Calu3 (cell line): ENCODE measurements around the gene DMAC2L. TPM values are rescaled to one million over a fixed set of nuclear protein-coding genes. Genes with fewer than 3 reads are reported as not detected.

Source experiments
- BruUV-seq: library from RNA; stranded (reverse); fragments of 400-500 nt; replicated peaks from 2 replicates; lab custom pipeline; 2021; lab: Mats Ljungman, UMichigan
- CTCF ChIA-PET: fragments of 300-600 bp; sonication (Branson Sonifier 250); formaldehyde crosslinking; loops from one replicate; lab custom pipeline; 2022; ENCODE audit warnings: antibody characterized with exemption; lab: Charles Lee
- DNase-seq: peaks from one replicate; pipeline ENCODE4 v3.0.0; 2022
- H3K27ac Mint-ChIP-seq: one replicate; pipeline ENCODE4 v1.8.0; 2022; ENCODE audit warnings: mixed read lengths; ENCODE audit not compliant: unreplicated experiment
- H3K27me3 Mint-ChIP-seq: one replicate; pipeline ENCODE4 v1.8.0; 2022; ENCODE audit warnings: mixed read lengths; ENCODE audit not compliant: unreplicated experiment
- H3K36me3 Mint-ChIP-seq: one replicate; pipeline ENCODE4 v1.8.0; 2022; ENCODE audit warnings: mild to moderate bottlenecking, moderate library complexity, mixed read lengths; ENCODE audit not compliant: insufficient read depth, unreplicated experiment
- H3K4me1 Mint-ChIP-seq: one replicate; pipeline ENCODE4 v1.8.0; 2022; ENCODE audit warnings: mild to moderate bottlenecking, low read depth, mixed read lengths; ENCODE audit not compliant: unreplicated experiment
- H3K4me3 Mint-ChIP-seq: one replicate; pipeline ENCODE4 v1.8.0; 2022; ENCODE audit warnings: mild to moderate bottlenecking, low read depth, moderate library complexity, mixed read lengths; ENCODE audit not compliant: unreplicated experiment
- H3K9me3 Mint-ChIP-seq: one replicate; pipeline ENCODE4 v1.8.0; 2022; ENCODE audit warnings: low read depth, mixed read lengths; ENCODE audit not compliant: unreplicated experiment
- CTCF ChIP-seq: fragments of 200-600 bp; IDR thresholded peaks from one replicate; pipeline ENCODE4 v1.8.0; 2022; ENCODE audit warnings: antibody characterized with exemption; ENCODE audit not compliant: unreplicated experiment
- intact Hi-C: fragments of 100-400 bp; cut with micrococcal nuclease; formaldehyde crosslinking; loops from one replicate; pipeline ENCODE4 v1.10.0; 2022; ENCODE audit not compliant: unreplicated experiment
- total RNA-seq: library from RNA; stranded (reverse); gene quantifications from 2 replicates; pipeline ENCODE4 v1.2.3, GENCODE V29; 2022

Gene DMAC2L
- total RNA-seq, 1 experiment from 2014 or later: 21.2 TPM

GRCh38 chr14:50348933-50349332 is 36.8 kb downstream of the DMAC2L start:
- H3K4me3 Mint-ChIP-seq: no peak overlapping the region
- H3K36me3 Mint-ChIP-seq: no peaks in the 10 kb centered on the region
- intact Hi-C loops: no loop called here
- CTCF ChIA-PET: no interaction called here
- DNase-seq: no peak
- no TSS peak for BruUV-seq
- H3K27ac Mint-ChIP-seq: no peak overlapping the region
- H3K27me3 Mint-ChIP-seq: no peaks in the 10 kb centered on the region
- H3K9me3 Mint-ChIP-seq: no peaks in the 10 kb centered on the region
- no peak for TF ChIP-seq CTCF
- H3K4me1 Mint-ChIP-seq: peaks cover 14% of the 10 kb centered on the region

DNA sequence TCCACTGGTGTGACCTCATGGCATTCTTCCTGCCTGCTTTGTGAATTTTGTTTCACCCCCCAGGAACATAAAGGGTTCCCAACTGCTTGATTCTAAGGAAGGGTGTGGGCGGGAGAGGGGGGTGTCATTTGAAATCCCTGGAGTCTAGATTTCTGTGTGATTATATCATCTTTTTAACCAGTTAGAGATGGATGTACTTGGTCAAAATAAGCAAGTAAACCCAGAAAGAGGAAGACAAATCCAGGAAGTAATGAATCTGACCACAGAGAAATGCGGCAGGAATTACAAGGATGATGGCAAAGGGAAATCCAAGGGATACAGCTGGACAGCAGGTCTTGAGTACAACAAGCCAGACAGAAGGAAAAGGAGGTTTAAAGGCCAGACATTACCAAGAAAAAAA is 38.9 kb downstream of the DMAC2L start:
- peaks cover 22% of the 10 kb centered on the region for H3K4me1 Mint-ChIP-seq
- H3K9me3 Mint-ChIP-seq: no peaks in the 10 kb centered on the region
- no TSS peak for BruUV-seq
- CTCF ChIA-PET: no interaction called here
- no peak for DNase-seq
- no peak overlapping the region for H3K4me3 Mint-ChIP-seq
- H3K27ac Mint-ChIP-seq: no peak overlapping the region
- no peaks in the 10 kb centered on the region for H3K27me3 Mint-ChIP-seq
- no peak for TF ChIP-seq CTCF
- intact Hi-C loops: no loop called here
- H3K36me3 Mint-ChIP-seq: no peaks in the 10 kb centered on the region

- Mint-ChIP-seq H3K4me3 (no peak overlapping the region), H3K4me1 (peaks cover 13% of the 10 kb centered on the region), H3K27me3 (no peaks in the 10 kb centered on the region), H3K9me3 (no peaks in the 10 kb centered on the region), H3K27ac (no peak overlapping the region), H3K36me3 (no peaks in the 10 kb centered on the region)
- no TSS peak for BruUV-seq
- DNase-seq: no peak
- no peak for TF ChIP-seq CTCF
- intact Hi-C loops: no loop called here
- CTCF ChIA-PET: no interaction called here
Observed at GRCh38 chr14:50352584-50352983, 40.5 kb downstream of the DMAC2L start.

- peaks cover 8% of the 10 kb centered on the region for H3K4me1 Mint-ChIP-seq
- H3K36me3 Mint-ChIP-seq: no peaks in the 10 kb centered on the region
- no peak for DNase-seq
- intact Hi-C loops: no loop called here
- BruUV-seq: no TSS peak
- H3K27me3 Mint-ChIP-seq: no peaks in the 10 kb centered on the region
- TF ChIP-seq CTCF: no peak
- H3K9me3 Mint-ChIP-seq: no peaks in the 10 kb centered on the region
- H3K27ac Mint-ChIP-seq: no peak overlapping the region
- H3K4me3 Mint-ChIP-seq: no peak overlapping the region
- CTCF ChIA-PET: no interaction called here
Observed at GRCh38 chr14:50353126-50353525, 41.0 kb downstream of the DMAC2L start.

GRCh38 chr14:50354527-50354926 is 42.4 kb downstream of the DMAC2L start:
- Mint-ChIP-seq H3K4me3 (no peak overlapping the region), H3K36me3 (no peaks in the 10 kb centered on the region), H3K9me3 (no peaks in the 10 kb centered on the region), H3K4me1 (peaks cover 8% of the 10 kb centered on the region), H3K27me3 (no peaks in the 10 kb centered on the region), H3K27ac (no peak overlapping the region)
- intact Hi-C loops: no loop called here
- DNase-seq: no peak
- BruUV-seq: no TSS peak
- CTCF ChIA-PET: no interaction called here
- TF ChIP-seq CTCF: no peak
